Measurements from ENCODE around the gene GHR. TPM values are rescaled to one million over a fixed set of nuclear protein-coding genes. Genes with fewer than 3 reads are reported as not detected.

GHR gene
- polyA plus RNA-seq, 1 donor (not counting 4 experiments of a cell fraction or from before 2014, with no cell fraction given), result 1.8 TPM

GRCh38 chr5:42675602-42676001 lies 252.4 kb downstream of the GHR start:
- Histone ChIP-seq H3K9ac (ENCODE audit: control insufficient read depth, extremely low read depth, insufficient read depth, low read length) (no peak overlapping the region), H3K27ac (ENCODE audit: control insufficient read depth, insufficient read depth, low read length) (no peak overlapping the region), H3K4me2 (ENCODE audit: control insufficient read depth, extremely low read depth, insufficient read depth, low read depth, low read length) (no peak overlapping the region), H3K9me1 (ENCODE audit: control insufficient read depth, extremely low read depth, insufficient read depth, low read length) (no peaks in the 10 kb centered on the region), H3K4me3 (ENCODE audit: control insufficient read depth in 2 of 3, extremely low read depth in 1 of 3, insufficient read depth in 2 of 3, low read depth in 1 of 3, low read length in 3 of 3) (no peak overlapping the region), H3K79me2 (ENCODE audit: control insufficient read depth, insufficient read depth, low read length) (no peaks in the 10 kb centered on the region), H3K4me1 (ENCODE audit: control insufficient read depth, extremely low read depth, insufficient read depth, low read length) (no peaks in the 10 kb centered on the region), H3K9me3 (ENCODE audit: control insufficient read depth, low read depth, low read length) (no peaks in the 10 kb centered on the region), H2AFZ (ENCODE audit: control insufficient read depth, low read length) (no peak overlapping the region), H3K36me3 (ENCODE audit: control insufficient read depth in 2 of 2, extremely low read depth in 1 of 2, insufficient read depth in 2 of 2, low read length in 2 of 2) (no peaks in the 10 kb centered on the region), H3K27me3 (ENCODE audit: control insufficient read depth, extremely low read depth, insufficient read depth, low read length) (no peaks in the 10 kb centered on the region), H4K20me1 (ENCODE audit: control insufficient read depth, extremely low read depth, insufficient read depth, low read length) (no peaks in the 10 kb centered on the region)
- TF ChIP-seq, protein P1, sequence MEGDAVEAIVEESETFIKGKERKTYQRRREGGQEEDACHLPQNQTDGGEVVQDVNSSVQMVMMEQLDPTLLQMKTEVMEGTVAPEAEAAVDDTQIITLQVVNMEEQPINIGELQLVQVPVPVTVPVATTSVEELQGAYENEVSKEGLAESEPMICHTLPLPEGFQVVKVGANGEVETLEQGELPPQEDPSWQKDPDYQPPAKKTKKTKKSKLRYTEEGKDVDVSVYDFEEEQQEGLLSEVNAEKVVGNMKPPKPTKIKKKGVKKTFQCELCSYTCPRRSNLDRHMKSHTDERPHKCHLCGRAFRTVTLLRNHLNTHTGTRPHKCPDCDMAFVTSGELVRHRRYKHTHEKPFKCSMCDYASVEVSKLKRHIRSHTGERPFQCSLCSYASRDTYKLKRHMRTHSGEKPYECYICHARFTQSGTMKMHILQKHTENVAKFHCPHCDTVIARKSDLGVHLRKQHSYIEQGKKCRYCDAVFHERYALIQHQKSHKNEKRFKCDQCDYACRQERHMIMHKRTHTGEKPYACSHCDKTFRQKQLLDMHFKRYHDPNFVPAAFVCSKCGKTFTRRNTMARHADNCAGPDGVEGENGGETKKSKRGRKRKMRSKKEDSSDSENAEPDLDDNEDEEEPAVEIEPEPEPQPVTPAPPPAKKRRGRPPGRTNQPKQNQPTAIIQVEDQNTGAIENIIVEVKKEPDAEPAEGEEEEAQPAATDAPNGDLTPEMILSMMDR (optimal IDR thresholded peaks at IDR 0.05 in 1 of 3, IDR thresholded peaks at IDR 0.05 in 1 of 3, conservative IDR thresholded peaks at IDR 0.05 in 1 of 3; ENCODE audit: extremely low read depth in 1 of 3, insufficient read depth in 2 of 3, low read length in 3 of 3), result no peak
- no peak for TF ChIP-seq EZH2 (IDR thresholded peaks at IDR 0.05; ENCODE audit: low read length)
- FAIRE-seq (no peak), DNase-seq (ENCODE audit: low read depth, low spot score) (no peak)
- dilution Hi-C loops (cut with MboI; ENCODE audit: extremely low pct_ligation_motif_present, low sequenced_read_pairs), result no loop called here

GRCh38 chr5:42676362-42676761 lies 253.1 kb downstream of the GHR start:
- TF ChIP-seq, protein P1 (optimal IDR thresholded peaks at IDR 0.05 in 1 of 3, IDR thresholded peaks at IDR 0.05 in 1 of 3, conservative IDR thresholded peaks at IDR 0.05 in 1 of 3; ENCODE audit: extremely low read depth in 1 of 3, insufficient read depth in 2 of 3, low read length in 3 of 3), result no peak
- no peaks in the 10 kb centered on the region for H3K9me1 ChIP-seq (ENCODE audit: control insufficient read depth, extremely low read depth, insufficient read depth, low read length)
- no peak overlapping the region for H3K4me3 ChIP-seq (ENCODE audit: control insufficient read depth in 2 of 3, extremely low read depth in 1 of 3, insufficient read depth in 2 of 3, low read depth in 1 of 3, low read length in 3 of 3)
- no peaks in the 10 kb centered on the region for H3K9me3 ChIP-seq (ENCODE audit: control insufficient read depth, low read depth, low read length)
- H3K79me2 ChIP-seq (ENCODE audit: control insufficient read depth, insufficient read depth, low read length), result no peaks in the 10 kb centered on the region
- no peak overlapping the region for H3K27ac ChIP-seq (ENCODE audit: control insufficient read depth, insufficient read depth, low read length)
- H3K27me3 ChIP-seq (ENCODE audit: control insufficient read depth, extremely low read depth, insufficient read depth, low read length), result no peaks in the 10 kb centered on the region
- dilution Hi-C loops (cut with MboI; ENCODE audit: extremely low pct_ligation_motif_present, low sequenced_read_pairs), result no loop called here
- FAIRE-seq (no peak), DNase-seq (ENCODE audit: low read depth, low spot score) (no peak)
- H3K4me2 ChIP-seq (ENCODE audit: control insufficient read depth, extremely low read depth, insufficient read depth, low read depth, low read length), result no peak overlapping the region
- H3K9ac ChIP-seq (ENCODE audit: control insufficient read depth, extremely low read depth, insufficient read depth, low read length), result no peak overlapping the region
- H3K36me3 ChIP-seq (ENCODE audit: control insufficient read depth in 2 of 2, extremely low read depth in 1 of 2, insufficient read depth in 2 of 2, low read length in 2 of 2), result no peaks in the 10 kb centered on the region
- no peaks in the 10 kb centered on the region for H3K4me1 ChIP-seq (ENCODE audit: control insufficient read depth, extremely low read depth, insufficient read depth, low read length)
- H4K20me1 ChIP-seq (ENCODE audit: control insufficient read depth, extremely low read depth, insufficient read depth, low read length), result no peaks in the 10 kb centered on the region
- no peak overlapping the region for H2AFZ ChIP-seq (ENCODE audit: control insufficient read depth, low read length)
